H1 (cell line): ENCODE measurements around the gene TCFL5. TPM values are rescaled to one million over a fixed set of nuclear protein-coding genes. Genes with fewer than 3 reads are reported as not detected.

Source experiments
- CTCF ChIA-PET: fragments of 300-600 bp; sonication (Branson Sonifier 250); formaldehyde crosslinking; loops from one replicate; lab custom pipeline; 2021; ENCODE audit not compliant: partially characterized antibody; lab: Charles Lee
- POLR2A ChIA-PET: fragments of 300-600 bp; sonication (Branson Sonifier 250); formaldehyde crosslinking; loops from one replicate; lab custom pipeline; 2021; ENCODE audit warnings: inconsistent platforms; ENCODE audit not compliant: partially characterized antibody; lab: Charles Lee
- DNase-seq, 2 experiments: peaks; one replicate each; pipeline versions ENCODE4 v3.0.0 to v3.0.0-alpha.2; 2010 to 2022; ENCODE audit warnings: low spot score in 2 of 2, low read depth in 1 of 2, mixed read lengths in 1 of 2
- FAIRE-seq: peaks from 2 replicates; lab custom pipeline; 2011; peaks lifted over from hg19 to GRCh38; lab: Jason Lieb, UNC
- H2AFZ ChIP-seq: 2 replicates; pipeline ENCODE4 v1.8.1; 2012; ENCODE audit warnings: low read length, inconsistent platforms
- H2AK5ac ChIP-seq: 2 replicates; pipeline ENCODE4 v1.6.1; 2013; ENCODE audit warnings: low read depth, low read length
- H2BK120ac ChIP-seq: replicated peaks from 2 replicates; pipeline ENCODE3; 2013; ENCODE audit warnings: low read depth, low read length, inconsistent platforms
- H2BK12ac ChIP-seq: 2 replicates; pipeline ENCODE4 v1.6.1; 2013; ENCODE audit warnings: low read depth, low read length
- H2BK15ac ChIP-seq: 2 replicates; pipeline ENCODE4 v1.6.1; 2013; ENCODE audit warnings: low read length
- H2BK20ac ChIP-seq: 2 replicates; pipeline ENCODE4 v1.6.1; 2013; ENCODE audit warnings: low read length
- H2BK5ac ChIP-seq: 2 replicates; pipeline ENCODE4 v1.6.1; 2013; ENCODE audit warnings: low read depth, low read length
- H3K14ac ChIP-seq: 2 replicates; pipeline ENCODE4 v1.6.1; 2013; ENCODE audit warnings: inconsistent platforms; ENCODE audit not compliant: insufficient read length
- H3K18ac ChIP-seq: 2 replicates; pipeline ENCODE4 v1.6.1; 2013; ENCODE audit warnings: low read length; ENCODE audit errors: extremely low read depth
- H3K23ac ChIP-seq: 2 replicates; pipeline ENCODE4 v1.6.1; 2013; ENCODE audit warnings: inconsistent platforms; ENCODE audit not compliant: insufficient read length
- H3K23me2 ChIP-seq: 2 replicates; pipeline ENCODE4 v1.6.1; 2013; ENCODE audit warnings: low read depth, low read length
- H3K27ac ChIP-seq: 2 replicates; pipeline ENCODE4 v1.6.1; 2011; ENCODE audit warnings: low read depth, low read length, inconsistent platforms
- H3K27me3 ChIP-seq, 4 experiments: replicated peaks in 1 of 4; 1 replicate in 1 of 4; 2 replicates in 3 of 4; pipeline versions ENCODE4 v1.6.1 to v1.8.1; 2011 to 2013; ENCODE audit warnings: low read length in 3 of 4, mild to moderate bottlenecking in 3 of 4, inconsistent platforms in 2 of 4, mixed read lengths in 2 of 4, moderate library complexity in 1 of 4; ENCODE audit not compliant: control insufficient read depth in 3 of 4, insufficient read depth in 3 of 4; ENCODE audit errors: extremely low read depth in 1 of 4
- H3K36me3 ChIP-seq, 4 experiments: 2 replicates each; pipeline versions ENCODE4 v1.6.1 to v1.8.1; 2011 to 2013; ENCODE audit warnings: mild to moderate bottlenecking in 4 of 4, low read length in 3 of 4, moderate library complexity in 2 of 4, control low read depth in 1 of 4, inconsistent platforms in 1 of 4; ENCODE audit not compliant: insufficient read depth in 4 of 4, control insufficient read depth in 2 of 4
- H3K4ac ChIP-seq: replicated peaks from 2 replicates; pipeline ENCODE3; 2013; ENCODE audit warnings: low read length, low read depth, mixed read lengths, inconsistent platforms; ENCODE audit not compliant: insufficient read length
- H3K4me1 ChIP-seq, 4 experiments: replicated peaks in 1 of 4; 1 replicate in 1 of 4; 2 replicates in 3 of 4; pipeline versions ENCODE4 v1.6.1 to v1.8.1; 2011 to 2013; ENCODE audit warnings: low read length in 3 of 4, inconsistent platforms in 2 of 4, mixed read lengths in 1 of 4; ENCODE audit not compliant: insufficient read depth in 4 of 4, control insufficient read depth in 3 of 4
- H3K4me2 ChIP-seq, 2 experiments: 2 replicates each; pipeline versions ENCODE4 v1.6.1 to v1.8.1; 2011 to 2013; ENCODE audit warnings: low read depth in 2 of 2, low read length in 2 of 2, control low read depth in 1 of 2, inconsistent platforms in 1 of 2, mild to moderate bottlenecking in 1 of 2; ENCODE audit not compliant: insufficient read depth in 1 of 2
- H3K4me3 ChIP-seq, 4 experiments: fragments of 200-600, 300-600 bp in 1 of 4; sonication (generic), shearing (Covaris generic), sonication (Bioruptor Twin) in 1 of 4; 2 replicates each; pipeline versions ENCODE4 v1.5.1 to v1.8.1; 2011 to 2016; ENCODE audit warnings: low read length in 4 of 4, low read depth in 3 of 4, control low read depth in 2 of 4, inconsistent platforms in 2 of 4, mild to moderate bottlenecking in 2 of 4, mixed read lengths in 1 of 4, moderate library complexity in 1 of 4; ENCODE audit not compliant: insufficient read depth in 2 of 4; ENCODE audit errors: extremely low read depth in 1 of 4
- H3K56ac ChIP-seq: replicated peaks from 2 replicates; pipeline ENCODE3; 2013; ENCODE audit warnings: low read depth, mild to moderate bottlenecking, mixed read lengths, low read length, inconsistent platforms; ENCODE audit not compliant: insufficient read length
- H3K79me1 ChIP-seq: 2 replicates; pipeline ENCODE4 v1.6.1; 2013; ENCODE audit warnings: low read depth, low read length, control low read depth
- H3K79me2 ChIP-seq, 2 experiments: 2 replicates each; pipeline versions ENCODE4 v1.6.1 to v1.8.1; 2012 to 2013; ENCODE audit warnings: low read length in 2 of 2, mild to moderate bottlenecking in 2 of 2, inconsistent platforms in 1 of 2; ENCODE audit not compliant: insufficient read depth in 2 of 2, control insufficient read depth in 1 of 2
- H3K9ac ChIP-seq, 4 experiments: replicated peaks in 1 of 4; 1 replicate in 1 of 4; 2 replicates in 3 of 4; pipeline versions ENCODE4 v1.6.1 to v1.8.1; 2011 to 2013; ENCODE audit warnings: low read depth in 3 of 4, low read length in 3 of 4, control low read depth in 2 of 4, mild to moderate bottlenecking in 2 of 4, moderate library complexity in 2 of 4, inconsistent platforms in 1 of 4; ENCODE audit errors: extremely low read depth in 1 of 4
- H3K9me3 ChIP-seq, 2 experiments: 2 replicates each; pipeline versions ENCODE4 v1.6.1 to v1.8.1; 2012 to 2013; ENCODE audit warnings: mild to moderate bottlenecking in 2 of 2, moderate library complexity in 2 of 2, control low read depth in 1 of 2, inconsistent platforms in 1 of 2, low read depth in 1 of 2, low read length in 1 of 2, mixed read lengths in 1 of 2; ENCODE audit not compliant: insufficient read depth in 2 of 2
- H4K20me1 ChIP-seq, 2 experiments: replicated peaks in 1 of 2; 2 replicates each; pipeline versions ENCODE3 to v1.8.1; 2011 to 2013; ENCODE audit warnings: inconsistent platforms in 2 of 2, low read length in 2 of 2, mild to moderate bottlenecking in 1 of 2; ENCODE audit not compliant: insufficient read depth in 2 of 2, control insufficient read depth in 1 of 2
- H4K5ac ChIP-seq: 2 replicates; pipeline ENCODE4 v1.6.1; 2013; ENCODE audit warnings: low read length, low read depth, mixed read lengths, inconsistent platforms; ENCODE audit not compliant: insufficient read length
- H4K8ac ChIP-seq: 2 replicates; pipeline ENCODE4 v1.8.0; 2013; ENCODE audit warnings: mild to moderate bottlenecking, moderate library complexity, low read length, inconsistent platforms; ENCODE audit not compliant: insufficient read depth; ENCODE audit errors: extremely low read depth
- H4K91ac ChIP-seq: replicated peaks from 2 replicates; pipeline ENCODE3; 2013; ENCODE audit warnings: low read length, mixed read lengths, inconsistent platforms; ENCODE audit not compliant: insufficient read length
- CHD2 ChIP-seq: IDR thresholded peaks from 2 replicates; pipeline ENCODE4 v1.6.1; 2012; ENCODE audit warnings: low read length, improper control_type of control experiment
- JUN ChIP-seq: IDR thresholded peaks from 2 replicates; pipeline ENCODE4 v1.6.1; 2011; ENCODE audit warnings: low read depth, mild to moderate bottlenecking, improper control_type of control experiment, low read length
- KDM4A ChIP-seq: IDR thresholded peaks from one replicate; pipeline ENCODE4 v1.7.1; 2012; ENCODE audit warnings: low read depth, mild to moderate bottlenecking, moderate library complexity, low read length, inconsistent platforms; ENCODE audit not compliant: severe bottlenecking
- KDM5A ChIP-seq: fragments of 200-600 bp; IDR thresholded peaks from 2 replicates; pipeline ENCODE4 v1.7.1; 2012; ENCODE audit warnings: mild to moderate bottlenecking, low read length, inconsistent platforms, mixed read lengths
- POLR2A ChIP-seq, 2 experiments: IDR thresholded peaks; 1 replicate in 1 of 2; 2 replicates in 1 of 2; pipeline ENCODE4 v1.6.1; 2011; ENCODE audit warnings: low read depth in 2 of 2, low read length in 2 of 2, mild to moderate bottlenecking in 2 of 2; ENCODE audit errors: control extremely low read depth in 1 of 2
- POLR2AphosphoS5 ChIP-seq: IDR thresholded peaks from 2 replicates; pipeline ENCODE4 v1.6.1; 2011; ENCODE audit warnings: low read depth, low read length
- POU5F1 ChIP-seq: IDR thresholded peaks from 2 replicates; pipeline ENCODE4 v1.6.1; 2011; ENCODE audit warnings: low read depth, mild to moderate bottlenecking, low read length, moderate library complexity
- RFX5 ChIP-seq: IDR thresholded peaks from 2 replicates; pipeline ENCODE4 v1.6.1; 2011; ENCODE audit warnings: low read depth, low read length, improper control_type of control experiment, borderline replicate concordance
- RNF2 ChIP-seq: fragments of 200-900, 300-1000 bp; sonication (generic); IDR thresholded peaks from 2 replicates; pipeline ENCODE4 v1.7.1; 2016; ENCODE audit warnings: borderline replicate concordance, low read depth, mild to moderate bottlenecking, antibody characterized with exemption, low read length; ENCODE audit not compliant: poor library complexity, severe bottlenecking; ENCODE audit errors: missing control alignments
- RXRA ChIP-seq: IDR thresholded peaks from 2 replicates; pipeline ENCODE4 v1.6.1; 2011; ENCODE audit warnings: low read depth, mild to moderate bottlenecking, low read length, moderate library complexity; ENCODE audit not compliant: insufficient read depth
- SP1 ChIP-seq: IDR thresholded peaks from 2 replicates; pipeline ENCODE4 v1.6.1; 2011; ENCODE audit warnings: low read depth, low read length
- SRF ChIP-seq: IDR thresholded peaks from 2 replicates; pipeline ENCODE4 v1.6.1; 2011; ENCODE audit warnings: mild to moderate bottlenecking, low read depth, low read length, moderate library complexity
- TEAD4 ChIP-seq: IDR thresholded peaks from 2 replicates; pipeline ENCODE4 v1.6.1; 2012; ENCODE audit warnings: low read depth, low read length, inconsistent platforms, mixed read lengths
- YY1 ChIP-seq: IDR thresholded peaks from 2 replicates; pipeline ENCODE4 v1.6.1; 2011; ENCODE audit warnings: low read depth, mild to moderate bottlenecking, low read length
- WGBS, 2 experiments: shearing (Covaris generic) in 1 of 2; methylation state at CpG; one replicate each; pipeline versions ENCODE4 v1.1.6 to v1.1.7; 2013 to 2015; ENCODE audit warnings: low lambda C conversion rate in 2 of 2, mixed read lengths in 2 of 2, inconsistent platforms in 1 of 2, low coverage in 1 of 2, missing lambda C conversion rate in 1 of 2; ENCODE audit not compliant: insufficient replicate concordance in 2 of 2, insufficient coverage in 1 of 2, insufficient read length in 1 of 2; ENCODE audit errors: extremely low coverage in 1 of 2, missing lambda C conversion rate in 1 of 2; 5-methylcytosine and 5-hydroxymethylcytosine counted together
- polyA plus RNA-seq, 7 experiments: library from polyadenylated mRNA; depleted of rRNA in 3 of 7; stranded (reverse) in 5 of 7; unstranded in 2 of 7; fragments of >200 nt in 5 of 7; fragments of 200-250 nt in 2 of 7; gene quantifications; 1 replicate in 5 of 7; 2 replicates in 1 of 7; 4 replicates in 1 of 7; pipeline versions ENCODE4 v1.2.1 to v1.2.3, GENCODE V29; 2011 to 2013; ENCODE audit warnings: missing spikeins in 2 of 7, mixed read lengths in 2 of 7
- total RNA-seq: library from RNA; stranded (reverse); fragmentation: NEBNext Ultra II Directional; extraction: Animal tissue kit (Norgen Biotek cat#: 25700); gene quantifications from 2 replicates; pipeline ENCODE4 v1.2.1, GENCODE V29; 2021

Gene TCFL5
- total and polyA plus RNA-seq, 2 of the 8 experiments (the other 6 are each of a cell fraction or from before 2014, with no cell fraction given): 6.2 to 15.0 TPM

- Histone ChIP-seq H2AFZ (no peak overlapping the region), H4K8ac (no peak overlapping the region), H3K9ac (no peak overlapping the region), H3K4ac (no peak overlapping the region), H3K56ac (no peak overlapping the region), H2BK5ac (no peak overlapping the region), H3K27me3 (no peaks in the 10 kb centered on the region), H3K23me2 (no peaks in the 10 kb centered on the region), H3K4me3 (no peak overlapping the region), H3K18ac (no peak overlapping the region), H3K36me3 (no peaks in the 10 kb centered on the region), H3K23ac (no peak overlapping the region), H2BK15ac (no peak overlapping the region), H3K14ac (no peak overlapping the region), H2BK12ac (no peak overlapping the region), H4K5ac (no peak overlapping the region), H3K4me1 (peaks cover 0 to 3% (median 0%) of the 10 kb centered on the region in 4 experiments; a peak in 1 of 7 replicates), H2AK5ac (no peak overlapping the region), H3K27ac (no peak overlapping the region), H3K9me3 (no peaks in the 10 kb centered on the region; a peak in 1 of 4 replicates), H3K79me2 (no peaks in the 10 kb centered on the region), H4K91ac (no peak overlapping the region), H3K79me1 (no peaks in the 10 kb centered on the region), H3K4me2 (no peak overlapping the region), H4K20me1 (peaks cover 0 to 2% of the 10 kb centered on the region in 2 experiments), H2BK20ac (no peak overlapping the region), H2BK120ac (no peak overlapping the region)
- 94% methylated on average over 18 of the region's 18 CpGs; no CpG with 5 or more reads in 1 of the 2 experiments for WGBS, 2 experiments
- DNase-seq: no peak
- CTCF ChIA-PET: interaction anchor here (0.6 to 4.9 kb wide), 5 partner anchors 18 to 144 kb away, joined by 3 to 31 read pairs (median 3); no protein-coding TSS in a partner anchor
- POLR2A ChIA-PET: interaction anchor here (1.2 kb wide), 1 partner anchor 55 kb away, joined by 3 read pairs; no protein-coding TSS in a partner anchor
- FAIRE-seq: no peak
- TF ChIP-seq SP1: no peak
- no peak for TF ChIP-seq POLR2A (IDR thresholded peaks at IDR 0.05; ENCODE audit: control extremely low read depth in 1 of 2, low read depth in 2 of 2, low read length in 2 of 2)
- TF ChIP-seq JUN: no peak
- TF ChIP-seq RXRA: no peak
- no peak for TF ChIP-seq RNF2
- TF ChIP-seq POU5F1: no peak
- TF ChIP-seq KDM5A: no peak
- TF ChIP-seq YY1: no peak
- TF ChIP-seq RFX5: no peak
- TF ChIP-seq KDM4A: no peak
- TF ChIP-seq TEAD4: no peak
- TF ChIP-seq SRF: no peak
- no peak for TF ChIP-seq POLR2AphosphoS5
- TF ChIP-seq CHD2: no peak
These were observed 10.7 kb upstream of the TCFL5 start for GRCh38 chr20:62872184-62872847.
